CD4-positive, alpha-beta memory T cell (primary cell): ENCODE measurements around the gene C6orf132. TPM values are rescaled to one million over a fixed set of nuclear protein-coding genes. Genes with fewer than 3 reads are reported as not detected.

Experiments used
- CTCF ChIA-PET: fragments of 350-600 bp; sonication (Branson Sonifier 250); formaldehyde crosslinking; loops from one replicate; lab custom pipeline; 2021; ENCODE audit warnings: inconsistent platforms; ENCODE audit not compliant: partially characterized antibody; lab: Charles Lee
- POLR2A ChIA-PET: fragments of 350-600 bp; sonication (Branson Sonifier 250); formaldehyde crosslinking; loops from one replicate; lab custom pipeline; 2021; ENCODE audit not compliant: partially characterized antibody; lab: Charles Lee
- DNase-seq, 5 donors: peaks; one replicate each; pipeline versions ENCODE4 v3.0.0 to v3.0.0-alpha.2; 2020 to 2022; ENCODE audit warnings: mixed read lengths in 1 of 5
- H3K27ac ChIP-seq: one replicate; pipeline ENCODE4 v1.7.0; 2013; ENCODE audit warnings: low read depth, low read length
- H3K27me3 ChIP-seq: 2 replicates; pipeline ENCODE4 v1.7.0; 2013; ENCODE audit warnings: mild to moderate bottlenecking, low read length, moderate library complexity; ENCODE audit not compliant: insufficient read depth
- H3K36me3 ChIP-seq: 2 replicates; pipeline ENCODE4 v1.7.0; 2013; ENCODE audit warnings: mild to moderate bottlenecking, low read length, moderate library complexity; ENCODE audit not compliant: insufficient read depth
- H3K4me1 ChIP-seq: 2 replicates; pipeline ENCODE4 v1.7.0; 2013; ENCODE audit warnings: mild to moderate bottlenecking, low read length, moderate library complexity; ENCODE audit not compliant: insufficient read depth
- H3K4me3 ChIP-seq, 2 donors: one replicate each; pipeline ENCODE4 v1.7.0; 2013; ENCODE audit warnings: low read length in 2 of 2, mild to moderate bottlenecking in 1 of 2
- H3K9me3 ChIP-seq, 2 donors: one replicate each; pipeline ENCODE4 v1.7.0; 2013; ENCODE audit warnings: low read length in 2 of 2, control low read depth in 1 of 2; ENCODE audit not compliant: control insufficient read depth in 1 of 2
- H3K27ac Mint-ChIP-seq, 7 donors: one replicate each; pipeline ENCODE4 v1.8.0; 2020 to 2021; ENCODE audit warnings: mixed read lengths in 7 of 7, mild to moderate bottlenecking in 6 of 7, inconsistent platforms in 3 of 7, moderate library complexity in 3 of 7
- H3K27me3 Mint-ChIP-seq, 2 donors: one replicate each; pipeline ENCODE4 v1.8.0; 2020 to 2021; ENCODE audit warnings: mixed read lengths in 2 of 2
- H3K36me3 Mint-ChIP-seq, 2 donors: one replicate each; pipeline ENCODE4 v1.8.0; 2020 to 2021; ENCODE audit warnings: mixed read lengths in 2 of 2, inconsistent platforms in 1 of 2, mild to moderate bottlenecking in 1 of 2
- H3K4me1 Mint-ChIP-seq, 4 donors: one replicate each; pipeline ENCODE4 v1.8.0; 2020 to 2021; ENCODE audit warnings: mixed read lengths in 4 of 4, mild to moderate bottlenecking in 1 of 4
- H3K4me3 Mint-ChIP-seq, 8 donors: one replicate each; pipeline ENCODE4 v1.8.0; 2020 to 2021; ENCODE audit warnings: mixed read lengths in 8 of 8, mild to moderate bottlenecking in 7 of 8, moderate library complexity in 6 of 8, inconsistent platforms in 3 of 8
- H3K9me3 Mint-ChIP-seq, 8 donors: one replicate each; pipeline ENCODE4 v1.8.0; 2020 to 2021; ENCODE audit warnings: mixed read lengths in 8 of 8, mild to moderate bottlenecking in 5 of 8, inconsistent platforms in 3 of 8, moderate library complexity in 1 of 8
- intact Hi-C: fragments of 100-400 bp; cut with micrococcal nuclease; formaldehyde crosslinking; loops from one replicate; pipeline ENCODE4 v1.15.1; 2023
- polyA plus RNA-seq, 2 donors: library from polyadenylated mRNA; unstranded; fragments of 300-500 nt; fragmentation: Illumina TruSeq; gene quantifications; one replicate each; pipeline ENCODE4 v1.2.3, GENCODE V29; 2021
- total RNA-seq, 2 experiments: library from RNA; stranded (reverse); gene quantifications; one replicate each; pipeline ENCODE4 v1.2.3, GENCODE V29; 2021

Gene C6orf132
- total and polyA plus RNA-seq, 4 experiments from 2014 or later = not detected

- Histone ChIP-seq H3K27me3 (no peaks in the 10 kb centered on the region), H3K4me1 (no peaks in the 10 kb centered on the region), H3K27ac (no peak overlapping the region), H3K36me3 (no peaks in the 10 kb centered on the region), H3K9me3 (no peaks in the 10 kb centered on the region), H3K4me3 (no peak overlapping the region)
- peaks cover 5 to 8% of the 10 kb centered on the region in 2 donors for H3K27me3 Mint-ChIP-seq
- H3K4me3 Mint-ChIP-seq = no peak overlapping the region
- intact Hi-C loops = no loop called here
- H3K4me1 Mint-ChIP-seq = no peaks in the 10 kb centered on the region
- no peak overlapping the region for H3K27ac Mint-ChIP-seq
- DNase-seq = no peak
- H3K9me3 Mint-ChIP-seq = peaks cover 0 to 5% (median 0%) of the 10 kb centered on the region in 8 donors
- POLR2A ChIA-PET = no interaction called here
- no peaks in the 10 kb centered on the region for H3K36me3 Mint-ChIP-seq
- CTCF ChIA-PET = interaction anchor here (0.9 kb wide), 1 partner anchor 11 kb away, joined by 4 read pairs; no protein-coding TSS in a partner anchor
Observed at GRCh38 chr6:42113936-42114636, 28.3 kb downstream of the C6orf132 start.

- no peaks in the 10 kb centered on the region for H3K4me1 ChIP-seq
- ChIA-PET POLR2A (no interaction called here), CTCF (interaction anchor here (1.1 to 1.6 kb wide), 2 partner anchors 9 to 38 kb away, joined by 3 to 5 read pairs; no protein-coding TSS in a partner anchor)
- H3K36me3 ChIP-seq = no peaks in the 10 kb centered on the region
- Mint-ChIP-seq H3K4me3 (no peak overlapping the region), H3K36me3 (no peaks in the 10 kb centered on the region), H3K27me3 (peaks cover 7 to 9% of the 10 kb centered on the region in 2 donors), H3K4me1 (no peaks in the 10 kb centered on the region), H3K9me3 (peaks cover 0 to 5% (median 0%) of the 10 kb centered on the region in 8 donors), H3K27ac (no peak overlapping the region)
- H3K4me3 ChIP-seq = no peak overlapping the region
- no peak overlapping the region for H3K27ac ChIP-seq
- intact Hi-C loops = no loop called here
- H3K9me3 ChIP-seq = no peaks in the 10 kb centered on the region
- DNase-seq = no peak
- no peaks in the 10 kb centered on the region for H3K27me3 ChIP-seq
Observed at GRCh38 chr6:42112351-42112750, 30.1 kb downstream of the C6orf132 start.

- intact Hi-C loops = no loop called here
- POLR2A ChIA-PET = no interaction called here
- H3K36me3 Mint-ChIP-seq = no peaks in the 10 kb centered on the region
- Histone ChIP-seq H3K4me3 (no peak overlapping the region), H3K36me3 (no peaks in the 10 kb centered on the region), H3K27ac (no peak overlapping the region), H3K27me3 (no peaks in the 10 kb centered on the region), H3K9me3 (no peaks in the 10 kb centered on the region), H3K4me1 (no peaks in the 10 kb centered on the region)
- no peak for DNase-seq
- CTCF ChIA-PET = no interaction called here
- no peak overlapping the region for H3K27ac Mint-ChIP-seq
- no peak overlapping the region for H3K4me3 Mint-ChIP-seq
- H3K9me3 Mint-ChIP-seq = peaks cover 0 to 5% (median 0%) of the 10 kb centered on the region in 8 donors
- peaks cover 5 to 6% of the 10 kb centered on the region in 2 donors for H3K27me3 Mint-ChIP-seq
- no peaks in the 10 kb centered on the region for H3K4me1 Mint-ChIP-seq
Observed at GRCh38 chr6:42110683-42111082, 31.7 kb downstream of the C6orf132 start.

GRCh38 chr6:42108071-42108470 lies 34.3 kb downstream of the C6orf132 start:
- no peak for DNase-seq
- Mint-ChIP-seq H3K4me1 (peaks cover 0 to 10% (median 6%) of the 10 kb centered on the region in 4 donors), H3K27me3 (peaks cover 2 to 6% of the 10 kb centered on the region in 2 donors), H3K9me3 (peaks cover 0 to 5% (median 0%) of the 10 kb centered on the region in 8 donors), H3K4me3 (peak overlapping the region in 2 of 8 donors; percentile 22 to 28), H3K27ac (no peak overlapping the region), H3K36me3 (no peaks in the 10 kb centered on the region)
- Histone ChIP-seq H3K4me1 (peaks cover 6% of the 10 kb centered on the region), H3K27ac (no peak overlapping the region), H3K9me3 (no peaks in the 10 kb centered on the region), H3K36me3 (no peaks in the 10 kb centered on the region), H3K27me3 (no peaks in the 10 kb centered on the region), H3K4me3 (no peak overlapping the region)
- intact Hi-C loops = no loop called here
- POLR2A ChIA-PET = no interaction called here
- CTCF ChIA-PET = interaction anchor here (1.5 kb wide), 1 partner anchor 15 kb away, joined by 3 read pairs; no protein-coding TSS in a partner anchor

GRCh38 chr6:42106112-42107023 lies 36.1 kb downstream of the C6orf132 start:
- peaks cover 0 to 5% (median 0%) of the 10 kb centered on the region in 8 donors for H3K9me3 Mint-ChIP-seq
- H3K9me3 ChIP-seq = no peaks in the 10 kb centered on the region
- DNase-seq = no peak
- ChIA-PET CTCF (interaction anchor here (1.5 to 4.2 kb wide), 2 partner anchors 10 to 14 kb away, joined by 5 to 23 read pairs; no protein-coding TSS in a partner anchor), POLR2A (interaction anchor here (0.6 kb wide), 1 partner anchor 77 kb away, joined by 4 read pairs; no protein-coding TSS in a partner anchor)
- peaks cover 6% of the 10 kb centered on the region for H3K4me1 ChIP-seq
- no peaks in the 10 kb centered on the region for H3K27me3 ChIP-seq
- no peak overlapping the region for H3K4me3 ChIP-seq
- no peaks in the 10 kb centered on the region for H3K36me3 Mint-ChIP-seq
- intact Hi-C loops = no loop called here
- no peak overlapping the region for H3K27ac Mint-ChIP-seq
- H3K4me3 Mint-ChIP-seq = peak overlapping the region in 3 of 8 donors; percentile 17 to 72 (median 20)
- peaks cover 0 to 14% (median 6%) of the 10 kb centered on the region in 4 donors for H3K4me1 Mint-ChIP-seq
- H3K27me3 Mint-ChIP-seq = peaks cover 2 to 6% of the 10 kb centered on the region in 2 donors
- no peaks in the 10 kb centered on the region for H3K36me3 ChIP-seq
- no peak overlapping the region for H3K27ac ChIP-seq

- ChIA-PET CTCF (interaction anchor here (1.2 to 4.2 kb wide), 4 partner anchors 11 to 204 kb away, joined by 3 to 23 read pairs (median 6); no protein-coding TSS in a partner anchor), POLR2A (interaction anchor here (0.6 to 2.0 kb wide), 2 partner anchors 58 to 77 kb away, joined by 4 to 9 read pairs; no protein-coding TSS in a partner anchor)
- H3K9me3 ChIP-seq = no peaks in the 10 kb centered on the region
- intact Hi-C loops = loop anchor here (2.0 kb wide), 1 partner anchor 319 kb away; the partner anchor contains the start of gene TOMM6
- no peak overlapping the region for H3K27ac Mint-ChIP-seq
- peak overlapping the region in 4 of 8 donors; percentile 26 to 72 (median 30) for H3K4me3 Mint-ChIP-seq
- H3K36me3 ChIP-seq = no peaks in the 10 kb centered on the region
- no peak for DNase-seq
- H3K36me3 Mint-ChIP-seq = no peaks in the 10 kb centered on the region
- peaks cover 0 to 5% (median 0%) of the 10 kb centered on the region in 8 donors for H3K9me3 Mint-ChIP-seq
- H3K4me3 ChIP-seq = no peak overlapping the region
- H3K4me1 Mint-ChIP-seq = peaks cover 0 to 14% (median 6%) of the 10 kb centered on the region in 4 donors
- no peak overlapping the region for H3K27ac ChIP-seq
- peaks cover 6% of the 10 kb centered on the region for H3K4me1 ChIP-seq
- H3K27me3 Mint-ChIP-seq = peaks cover 2 to 6% of the 10 kb centered on the region in 2 donors
- no peaks in the 10 kb centered on the region for H3K27me3 ChIP-seq
Observed at GRCh38 chr6:42105709-42106108, 36.7 kb downstream of the C6orf132 start.
